ENCODE data around the gene PPP1R12B. TPM values are rescaled to one million over a fixed set of nuclear protein-coding genes. Genes with fewer than 3 reads are reported as not detected.
"Not testable (repeated sequence)": the region's sequence is repeated elsewhere in the genome, so short reads cannot be mapped to it uniquely, and the experiment has no call there.

PPP1R12B gene
- total and polyA plus RNA-seq, 2 donors (not counting 3 experiments of a cell fraction or from before 2014, with no cell fraction given), result 8.4 to 11.5 TPM

GRCh38 chr1:202625416-202626360, 277.2 kb downstream of the PPP1R12B start:
- DNase-seq (ENCODE audit: low read depth, low spot score), result peak; percentile 41
- H4K20me1 ChIP-seq (replicated peaks; ENCODE audit: control insufficient read depth, extremely low read depth, insufficient read depth, low read length), result no peaks in the 10 kb centered on the region
- H3K4me1 ChIP-seq (ENCODE audit: control insufficient read depth, extremely low read depth, insufficient read depth, low read length), result no peaks in the 10 kb centered on the region
- no peak for FAIRE-seq
- H3K79me2 ChIP-seq (ENCODE audit: control insufficient read depth, insufficient read depth, low read length), result no peaks in the 10 kb centered on the region
- no peaks in the 10 kb centered on the region for H3K9me1 ChIP-seq (replicated peaks; ENCODE audit: control insufficient read depth, extremely low read depth, insufficient read depth, low read length)
- H3K27ac ChIP-seq (ENCODE audit: insufficient read depth, low read depth, low read length), result no peak overlapping the region
- CTCF ChIA-PET, result interaction anchor here (0.6 to 2.3 kb wide), 13 partner anchors 9 to 280 kb away, joined by 3 to 23 read pairs (median 4); no protein-coding TSS in a partner anchor
- H3K9me3 ChIP-seq (replicated peaks; ENCODE audit: control insufficient read depth, insufficient read depth, low read length), result no peaks in the 10 kb centered on the region
- H3K4me2 ChIP-seq (ENCODE audit: insufficient read depth, low read length), result no peak overlapping the region
- no peaks in the 10 kb centered on the region for H3K36me3 ChIP-seq (ENCODE audit: control insufficient read depth in 2 of 2, extremely low read depth in 1 of 2, insufficient read depth in 2 of 2, low read length in 2 of 2)
- H2AFZ ChIP-seq (ENCODE audit: low read depth, low read length), result no peak overlapping the region
- dilution Hi-C loops (cut with MboI; ENCODE audit: extremely low pct_ligation_motif_present, low sequenced_read_pairs) (no loop called here), intact Hi-C loops (cut with micrococcal nuclease) (loop anchor here (1.0 to 2.0 kb wide), 3 partner anchors 93 to 161 kb away; no protein-coding TSS in a partner anchor)
- H3K4me3 ChIP-seq (replicated peaks in 1 of 3; ENCODE audit: insufficient read depth in 1 of 3, low read depth in 1 of 3, low read length in 3 of 3), result no peak overlapping the region
- no TSS peak for BruUV-seq (replicated peaks)
- no peak for TF ChIP-seq JUN (IDR thresholded peaks at IDR 0.05; ENCODE audit: borderline replicate concordance, insufficient read depth, insufficient read length, low read depth)
- no peak for TF ChIP-seq POLR2A (IDR thresholded peaks at IDR 0.05; ENCODE audit: low read depth, low read length)
- TF ChIP-seq, protein P1, sequence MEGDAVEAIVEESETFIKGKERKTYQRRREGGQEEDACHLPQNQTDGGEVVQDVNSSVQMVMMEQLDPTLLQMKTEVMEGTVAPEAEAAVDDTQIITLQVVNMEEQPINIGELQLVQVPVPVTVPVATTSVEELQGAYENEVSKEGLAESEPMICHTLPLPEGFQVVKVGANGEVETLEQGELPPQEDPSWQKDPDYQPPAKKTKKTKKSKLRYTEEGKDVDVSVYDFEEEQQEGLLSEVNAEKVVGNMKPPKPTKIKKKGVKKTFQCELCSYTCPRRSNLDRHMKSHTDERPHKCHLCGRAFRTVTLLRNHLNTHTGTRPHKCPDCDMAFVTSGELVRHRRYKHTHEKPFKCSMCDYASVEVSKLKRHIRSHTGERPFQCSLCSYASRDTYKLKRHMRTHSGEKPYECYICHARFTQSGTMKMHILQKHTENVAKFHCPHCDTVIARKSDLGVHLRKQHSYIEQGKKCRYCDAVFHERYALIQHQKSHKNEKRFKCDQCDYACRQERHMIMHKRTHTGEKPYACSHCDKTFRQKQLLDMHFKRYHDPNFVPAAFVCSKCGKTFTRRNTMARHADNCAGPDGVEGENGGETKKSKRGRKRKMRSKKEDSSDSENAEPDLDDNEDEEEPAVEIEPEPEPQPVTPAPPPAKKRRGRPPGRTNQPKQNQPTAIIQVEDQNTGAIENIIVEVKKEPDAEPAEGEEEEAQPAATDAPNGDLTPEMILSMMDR (IDR thresholded peaks at IDR 0.05; ENCODE audit: extremely low read depth in 1 of 2, insufficient read depth in 1 of 2, low read depth in 1 of 2, low read length in 2 of 2), result peak; percentile 46 to 91
- H3K9ac ChIP-seq (replicated peaks; ENCODE audit: extremely low read depth, insufficient read depth, low read length), result no peak overlapping the region
- H3K27me3 ChIP-seq (ENCODE audit: control insufficient read depth in 2 of 2, insufficient read depth in 2 of 2, low read length in 2 of 2), result no peaks in the 10 kb centered on the region
- POLR2A ChIA-PET, result no interaction called here

- DNase-seq (ENCODE audit: low read depth, low spot score); BruUV-seq (replicated peaks); H3K27me3 ChIP-seq (ENCODE audit: control insufficient read depth in 2 of 2, insufficient read depth in 2 of 2, low read length in 2 of 2); H3K4me1 ChIP-seq (ENCODE audit: control insufficient read depth, extremely low read depth, insufficient read depth, low read length); H3K36me3 ChIP-seq (ENCODE audit: control insufficient read depth in 2 of 2, extremely low read depth in 1 of 2, insufficient read depth in 2 of 2, low read length in 2 of 2); H3K4me2 ChIP-seq (ENCODE audit: insufficient read depth, low read length); POLR2A ChIA-PET; H3K9ac ChIP-seq (replicated peaks; ENCODE audit: extremely low read depth, insufficient read depth, low read length); H4K20me1 ChIP-seq (replicated peaks; ENCODE audit: control insufficient read depth, extremely low read depth, insufficient read depth, low read length); FAIRE-seq; H2AFZ ChIP-seq (ENCODE audit: low read depth, low read length); H3K4me3 ChIP-seq (replicated peaks in 1 of 3; ENCODE audit: insufficient read depth in 1 of 3, low read depth in 1 of 3, low read length in 3 of 3); intact Hi-C loops (cut with micrococcal nuclease); H3K9me3 ChIP-seq (replicated peaks; ENCODE audit: control insufficient read depth, insufficient read depth, low read length); H3K79me2 ChIP-seq (ENCODE audit: control insufficient read depth, insufficient read depth, low read length); H3K27ac ChIP-seq (ENCODE audit: insufficient read depth, low read depth, low read length); H3K9me1 ChIP-seq (replicated peaks; ENCODE audit: control insufficient read depth, extremely low read depth, insufficient read depth, low read length); dilution Hi-C loops (cut with MboI; ENCODE audit: extremely low pct_ligation_motif_present, low sequenced_read_pairs): not testable (repeated sequence)
- CTCF ChIA-PET, result interaction anchor here (1.2 to 2.3 kb wide), 3 partner anchors 93 to 163 kb away, joined by 5 to 23 read pairs (median 5); no protein-coding TSS in a partner anchor
Measured at GRCh38 chr1:202627036-202627435, 278.5 kb downstream of the PPP1R12B start.
